ENCODE data around the gene AGXT2.

The AGXT2 gene

GRCh38 chr5:35047785-35048404 lies at the start of gene AGXT2:
Gene AGXT2 (minus strand): TSS chr5:35047949. CDS start chr5:35047892, 57 bp downstream.
- no peak for DNase-seq

GRCh38 chr5:35096932-35097331 lies 49.2 kb upstream of the AGXT2 start:
- DNase-seq: no peak

- DNase-seq: no peak
These were observed 48.5 kb upstream of the AGXT2 start for GRCh38 chr5:35096216-35096615.

- no peak for DNase-seq
These were observed 47.6 kb upstream of the AGXT2 start for GRCh38 chr5:35095366-35095765.

- no peak for DNase-seq
These were observed 47.2 kb upstream of the AGXT2 start for GRCh38 chr5:35094948-35095347.

GRCh38 chr5:35092703-35093102 lies 45.0 kb upstream of the AGXT2 start:
- no peak for DNase-seq

GRCh38 chr5:35091704-35092103 lies 44.0 kb upstream of the AGXT2 start:
- no peak for DNase-seq

- peak; percentile 58 for DNase-seq
These were observed 41.9 kb upstream of the AGXT2 start for GRCh38 chr5:35089334-35090314.

GRCh38 chr5:35087991-35088390 lies 40.2 kb upstream of the AGXT2 start:
- peak; percentile 82 for DNase-seq

- DNase-seq: no peak
These were observed 35.4 kb upstream of the AGXT2 start for GRCh38 chr5:35083150-35083549.

- no peak for DNase-seq
These were observed 34.8 kb upstream of the AGXT2 start for GRCh38 chr5:35082530-35082929.

GRCh38 chr5:35081134-35081533 lies 33.4 kb upstream of the AGXT2 start:
- no peak for DNase-seq

GRCh38 chr5:35073160-35073559 lies 25.4 kb upstream of the AGXT2 start:
- DNase-seq: no peak

- no peak for DNase-seq
These were observed 21.4 kb upstream of the AGXT2 start for GRCh38 chr5:35069188-35069587.

GRCh38 chr5:35067985-35068384 lies 20.2 kb upstream of the AGXT2 start:
- no peak for DNase-seq

- DNase-seq: no peak
These were observed 18.6 kb upstream of the AGXT2 start for GRCh38 chr5:35066260-35066795.

GRCh38 chr5:35063414-35063813 lies 15.7 kb upstream of the AGXT2 start:
- no peak for DNase-seq

- DNase-seq: no peak
These were observed 13.5 kb upstream of the AGXT2 start for GRCh38 chr5:35061211-35061770.

- DNase-seq: no peak
These were observed 12.5 kb upstream of the AGXT2 start for GRCh38 chr5:35060236-35060635.

- no peak for DNase-seq
These were observed 11.5 kb upstream of the AGXT2 start for GRCh38 chr5:35059251-35059650.

GRCh38 chr5:35058374-35058788 lies 10.6 kb upstream of the AGXT2 start:
- no peak for DNase-seq

GRCh38 chr5:35056686-35057085 lies 8.9 kb upstream of the AGXT2 start:
- DNase-seq: no peak

- no peak for DNase-seq
These were observed 5.1 kb upstream of the AGXT2 start for GRCh38 chr5:35052838-35053237.

Data from kidney glomerular epithelial cell (primary cell).